A549 (cell line): ENCODE results near the gene GLTPD2.

Source experiments
- BHLHE40 ChIP-seq: IDR thresholded peaks from 2 replicates; pipeline ENCODE4 v1.6.1; 2012; ENCODE audit warnings: low read depth, low read length, inconsistent platforms
- CEBPB ChIP-seq, 2 experiments: fragments of >200 bp in 1 of 2; sonication (Bioruptor Twin) in 1 of 2; formaldehyde crosslinking in 1 of 2; IDR thresholded peaks; 2 replicates each; pipeline ENCODE4 v1.6.1; 2012 to 2016
- ESRRA ChIP-seq: fragments of 150-350 bp; IDR thresholded peaks from 2 replicates; pipeline ENCODE4 v1.6.1; 2014; ENCODE audit warnings: mild to moderate bottlenecking, low read length, borderline replicate concordance
- MAZ ChIP-seq: fragments of 150-350 bp; IDR thresholded peaks from 2 replicates; pipeline ENCODE4 v1.6.1; 2014; ENCODE audit warnings: antibody characterized with exemption, low read depth, low read length, borderline replicate concordance
- SMC3 ChIP-seq: fragments of >200 bp; sonication (Bioruptor Twin); formaldehyde crosslinking; IDR thresholded peaks from 3 replicates; pipeline ENCODE4 v1.6.1; 2018; ENCODE audit warnings: inconsistent platforms
- TP53 ChIP-seq: fragments of 250-450 bp; sonication (Bioruptor Pico); IDR thresholded peaks from 2 replicates; pipeline ENCODE4 v1.5.0; 2021; ENCODE audit warnings: mild to moderate bottlenecking, moderate library complexity
- TF ChIP-seq, protein P1 (sequence below): fragments of >200 bp; sonication (Bioruptor Twin); formaldehyde crosslinking; IDR thresholded peaks from 3 replicates; pipeline ENCODE4 v1.5.1; 2016
- TF ChIP-seq, protein P2 (sequence below): fragments of 150-350 bp; IDR thresholded peaks from 2 replicates; pipeline ENCODE4 v1.6.1; 2014; ENCODE audit warnings: low read depth, mild to moderate bottlenecking, low read length
- TF ChIP-seq, protein P3 (sequence below): IDR thresholded peaks from 2 replicates; pipeline ENCODE4 v1.6.1; 2012

DNA sequence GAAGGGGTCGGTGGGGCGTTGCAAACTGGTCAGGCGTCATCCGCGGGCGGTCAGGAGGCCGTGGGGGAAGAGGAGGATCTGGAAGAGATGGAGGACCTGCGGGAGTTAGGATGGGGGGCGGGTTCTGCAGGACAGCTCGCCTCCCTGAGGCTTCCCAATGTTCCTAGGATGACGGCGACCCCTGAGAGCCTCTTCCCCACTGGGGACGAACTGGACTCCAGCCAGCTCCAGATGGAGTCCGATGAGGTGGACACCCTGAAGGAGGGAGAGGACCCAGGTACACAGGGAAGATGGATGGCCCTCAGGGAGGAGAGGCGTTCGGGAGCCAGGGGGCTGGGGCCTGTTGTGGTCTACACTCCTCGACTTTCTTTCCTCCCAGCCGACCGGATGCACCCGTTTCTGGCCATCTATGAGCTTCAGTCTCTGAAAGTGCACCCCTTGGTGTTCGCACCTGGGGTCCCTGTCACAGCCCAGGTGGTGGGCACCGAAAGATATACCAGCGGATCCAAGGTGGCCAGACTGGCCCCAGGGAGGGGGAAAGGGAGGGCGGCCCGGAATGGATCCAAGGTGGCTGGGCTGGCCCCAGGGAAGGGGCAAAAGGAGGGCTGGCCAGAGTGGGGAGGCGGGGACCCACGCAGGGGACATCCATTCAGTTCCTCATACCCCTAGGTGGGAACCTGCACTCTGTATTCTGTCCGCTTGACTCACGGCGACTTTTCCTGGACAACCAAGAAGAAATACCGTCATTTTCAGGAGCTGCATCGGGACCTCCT lies 19.0 kb downstream of the GLTPD2 start:
- TF ChIP-seq, protein P1, sequence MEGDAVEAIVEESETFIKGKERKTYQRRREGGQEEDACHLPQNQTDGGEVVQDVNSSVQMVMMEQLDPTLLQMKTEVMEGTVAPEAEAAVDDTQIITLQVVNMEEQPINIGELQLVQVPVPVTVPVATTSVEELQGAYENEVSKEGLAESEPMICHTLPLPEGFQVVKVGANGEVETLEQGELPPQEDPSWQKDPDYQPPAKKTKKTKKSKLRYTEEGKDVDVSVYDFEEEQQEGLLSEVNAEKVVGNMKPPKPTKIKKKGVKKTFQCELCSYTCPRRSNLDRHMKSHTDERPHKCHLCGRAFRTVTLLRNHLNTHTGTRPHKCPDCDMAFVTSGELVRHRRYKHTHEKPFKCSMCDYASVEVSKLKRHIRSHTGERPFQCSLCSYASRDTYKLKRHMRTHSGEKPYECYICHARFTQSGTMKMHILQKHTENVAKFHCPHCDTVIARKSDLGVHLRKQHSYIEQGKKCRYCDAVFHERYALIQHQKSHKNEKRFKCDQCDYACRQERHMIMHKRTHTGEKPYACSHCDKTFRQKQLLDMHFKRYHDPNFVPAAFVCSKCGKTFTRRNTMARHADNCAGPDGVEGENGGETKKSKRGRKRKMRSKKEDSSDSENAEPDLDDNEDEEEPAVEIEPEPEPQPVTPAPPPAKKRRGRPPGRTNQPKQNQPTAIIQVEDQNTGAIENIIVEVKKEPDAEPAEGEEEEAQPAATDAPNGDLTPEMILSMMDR = no peak
- no peak for TF ChIP-seq MAZ
- no peak for TF ChIP-seq BHLHE40
- no peak for TF ChIP-seq SMC3
- TF ChIP-seq, protein P2, sequence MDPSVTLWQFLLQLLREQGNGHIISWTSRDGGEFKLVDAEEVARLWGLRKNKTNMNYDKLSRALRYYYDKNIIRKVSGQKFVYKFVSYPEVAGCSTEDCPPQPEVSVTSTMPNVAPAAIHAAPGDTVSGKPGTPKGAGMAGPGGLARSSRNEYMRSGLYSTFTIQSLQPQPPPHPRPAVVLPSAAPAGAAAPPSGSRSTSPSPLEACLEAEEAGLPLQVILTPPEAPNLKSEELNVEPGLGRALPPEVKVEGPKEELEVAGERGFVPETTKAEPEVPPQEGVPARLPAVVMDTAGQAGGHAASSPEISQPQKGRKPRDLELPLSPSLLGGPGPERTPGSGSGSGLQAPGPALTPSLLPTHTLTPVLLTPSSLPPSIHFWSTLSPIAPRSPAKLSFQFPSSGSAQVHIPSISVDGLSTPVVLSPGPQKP = no peak
- no peak for TF ChIP-seq CEBPB (IDR thresholded peaks at IDR 0.05)
- TF ChIP-seq, protein P3, sequence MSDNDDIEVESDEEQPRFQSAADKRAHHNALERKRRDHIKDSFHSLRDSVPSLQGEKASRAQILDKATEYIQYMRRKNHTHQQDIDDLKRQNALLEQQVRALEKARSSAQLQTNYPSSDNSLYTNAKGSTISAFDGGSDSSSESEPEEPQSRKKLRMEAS = no peak
- no peak for TF ChIP-seq TP53 (CRISPR knock-in tag)
- no peak for TF ChIP-seq ESRRA
